ENCODE results near the gene RABGAP1.
A peak's percentile ranks its signal among the peaks of the same experiment; 100 is the strongest.

The RABGAP1 gene

DNA sequence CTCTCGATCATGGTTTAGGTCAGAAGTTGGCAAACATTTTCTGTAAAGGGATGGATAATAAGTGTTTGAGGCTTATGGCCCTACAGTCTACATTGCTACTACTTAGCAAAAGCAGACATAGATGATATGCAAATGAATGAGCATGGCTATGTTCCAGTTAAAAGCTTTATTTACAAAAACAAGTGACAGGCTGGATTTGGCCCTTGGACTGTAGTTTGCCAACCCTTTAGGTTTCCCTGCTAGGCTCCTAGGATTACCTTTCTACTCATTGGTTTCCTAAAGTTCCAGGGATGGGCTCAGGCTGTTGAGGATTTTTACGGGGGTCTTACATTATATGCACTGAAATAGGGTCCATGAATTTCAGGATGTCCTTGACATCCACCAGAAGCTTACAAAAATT is 150.1 kb downstream of the RABGAP1 start:
- H3K4me1 ChIP-seq (ENCODE audit: control insufficient read depth, low read depth, low read length), result no peaks in the 10 kb centered on the region
- H3K27ac ChIP-seq (ENCODE audit: low read length), result no peak overlapping the region

GRCh38 chr9:123091459-123091858 is 150.6 kb downstream of the RABGAP1 start:
- Histone ChIP-seq H3K4me3 (ENCODE audit: low read length) (no peak overlapping the region), H3K27ac (ENCODE audit: low read length) (no peak overlapping the region), H3K36me3 (ENCODE audit: control insufficient read depth, low read depth, low read length) (peaks cover 42% of the 10 kb centered on the region), H3K9me3 (ENCODE audit: control insufficient read depth, low read depth, low read length) (no peaks in the 10 kb centered on the region), H3K9ac (ENCODE audit: low read length) (no peak overlapping the region), H3K27me3 (ENCODE audit: control insufficient read depth, insufficient read depth, low read length) (no peaks in the 10 kb centered on the region), H3K4me1 (ENCODE audit: control insufficient read depth, low read depth, low read length) (no peaks in the 10 kb centered on the region)

More for the DNA sequence above, 150.1 kb downstream of the RABGAP1 start:
- Histone ChIP-seq H3K27me3 (ENCODE audit: control insufficient read depth, insufficient read depth, low read length) (no peaks in the 10 kb centered on the region), H3K9me3 (ENCODE audit: control insufficient read depth, low read depth, low read length) (no peaks in the 10 kb centered on the region), H3K36me3 (ENCODE audit: control insufficient read depth, low read depth, low read length) (peaks cover 42% of the 10 kb centered on the region), H3K4me3 (ENCODE audit: low read length) (no peak overlapping the region), H3K9ac (ENCODE audit: low read length) (no peak overlapping the region)

DNA sequence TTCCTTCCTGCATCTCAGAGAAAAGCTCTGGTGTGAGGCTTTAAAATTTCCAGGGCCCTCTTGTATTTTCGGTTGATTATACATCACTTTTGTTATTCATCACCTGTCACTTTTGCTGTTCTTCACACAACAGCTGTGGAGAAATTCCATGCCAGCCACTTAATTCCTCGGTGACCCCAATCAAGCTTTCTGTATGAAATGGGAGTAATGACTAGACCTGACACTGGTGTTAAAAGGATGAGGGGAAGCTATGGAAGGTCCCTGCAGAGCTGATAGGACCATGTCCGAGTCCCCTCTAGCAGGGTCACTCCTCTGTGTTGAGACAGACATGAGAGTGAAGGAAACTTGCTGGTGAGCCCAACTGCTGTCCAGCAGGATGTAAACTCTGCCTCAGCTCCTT is 152.3 kb downstream of the RABGAP1 start:
- Histone ChIP-seq H3K27me3 (ENCODE audit: control insufficient read depth, insufficient read depth, low read length) (no peaks in the 10 kb centered on the region), H3K4me1 (ENCODE audit: control insufficient read depth, low read depth, low read length) (peaks cover 14% of the 10 kb centered on the region), H3K36me3 (ENCODE audit: control insufficient read depth, low read depth, low read length) (peaks cover 44% of the 10 kb centered on the region), H3K4me3 (ENCODE audit: low read length) (no peak overlapping the region), H3K9me3 (ENCODE audit: control insufficient read depth, low read depth, low read length) (no peaks in the 10 kb centered on the region), H3K9ac (ENCODE audit: low read length) (no peak overlapping the region), H3K27ac (ENCODE audit: low read length) (no peak overlapping the region)

GRCh38 chr9:123096987-123097386 is 156.2 kb downstream of the RABGAP1 start:
- Histone ChIP-seq H3K9me3 (ENCODE audit: control insufficient read depth, low read depth, low read length) (no peaks in the 10 kb centered on the region), H3K27ac (ENCODE audit: low read length) (no peak overlapping the region), H3K36me3 (ENCODE audit: control insufficient read depth, low read depth, low read length) (peaks cover 47% of the 10 kb centered on the region)

DNA sequence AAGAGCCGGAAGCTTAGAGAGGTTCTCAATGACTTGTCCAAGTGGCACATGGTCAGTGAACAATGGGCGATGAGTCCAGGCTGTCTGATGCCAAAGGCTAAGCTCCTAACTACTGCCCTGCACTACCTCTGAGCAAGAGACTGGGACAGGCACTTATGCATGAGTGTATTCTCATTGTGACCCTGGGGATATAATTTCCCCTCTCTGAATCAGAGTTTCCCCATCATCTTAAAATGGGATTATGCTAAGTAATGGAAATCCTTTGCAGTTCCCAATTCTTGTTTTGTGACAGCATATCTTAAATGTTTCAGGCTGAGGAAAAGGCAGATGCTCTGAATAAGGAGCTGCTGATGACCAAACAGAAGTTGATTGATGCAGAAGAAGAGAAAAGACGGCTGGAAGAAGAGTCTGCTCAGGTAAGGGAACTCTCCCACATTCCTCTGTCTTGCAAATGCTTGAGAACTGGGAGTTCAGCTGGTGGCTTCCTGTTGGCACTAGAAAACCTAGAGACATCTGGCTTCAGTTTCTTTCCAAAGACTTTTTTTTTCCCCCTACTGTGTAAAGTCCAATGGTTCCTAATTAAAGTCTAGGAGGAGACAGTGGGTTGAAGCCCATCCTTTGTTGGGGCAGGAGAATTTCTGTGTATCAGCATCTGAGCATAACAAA is 156.7 kb downstream of the RABGAP1 start:
- peaks cover 44% of the 10 kb centered on the region for H3K36me3 ChIP-seq (ENCODE audit: control insufficient read depth, low read depth, low read length)

More at GRCh38 chr9:123096987-123097386, 156.2 kb downstream of the RABGAP1 start:
- H3K4me1 ChIP-seq (ENCODE audit: control insufficient read depth, low read depth, low read length), result peaks cover 27% of the 10 kb centered on the region
- H3K27me3 ChIP-seq (ENCODE audit: control insufficient read depth, insufficient read depth, low read length), result no peaks in the 10 kb centered on the region
- H3K4me3 ChIP-seq (ENCODE audit: low read length), result no peak overlapping the region
- no peak overlapping the region for H3K9ac ChIP-seq (ENCODE audit: low read length)

GRCh38 chr9:123098096-123098459 is 157.3 kb downstream of the RABGAP1 start:
- H3K9me3 ChIP-seq (ENCODE audit: control insufficient read depth, low read depth, low read length), result no peaks in the 10 kb centered on the region
- H3K36me3 ChIP-seq (ENCODE audit: control insufficient read depth, low read depth, low read length), result peaks cover 45% of the 10 kb centered on the region
- peak overlapping the region; percentile 10 for H3K4me3 ChIP-seq (ENCODE audit: low read length)
- no peak overlapping the region for H3K27ac ChIP-seq (ENCODE audit: low read length)
- H3K27me3 ChIP-seq (ENCODE audit: control insufficient read depth, insufficient read depth, low read length), result no peaks in the 10 kb centered on the region
- H3K9ac ChIP-seq (ENCODE audit: low read length), result no peak overlapping the region
- H3K4me1 ChIP-seq (ENCODE audit: control insufficient read depth, low read depth, low read length), result peaks cover 38% of the 10 kb centered on the region

More for the DNA sequence above, 156.7 kb downstream of the RABGAP1 start:
- Histone ChIP-seq H3K9me3 (ENCODE audit: control insufficient read depth, low read depth, low read length) (no peaks in the 10 kb centered on the region), H3K4me1 (ENCODE audit: control insufficient read depth, low read depth, low read length) (peaks cover 33% of the 10 kb centered on the region), H3K9ac (ENCODE audit: low read length) (no peak overlapping the region), H3K27ac (ENCODE audit: low read length) (no peak overlapping the region), H3K4me3 (ENCODE audit: low read length) (peak overlapping the region; percentile 10), H3K27me3 (ENCODE audit: control insufficient read depth, insufficient read depth, low read length) (no peaks in the 10 kb centered on the region)

- Histone ChIP-seq H3K4me3 (ENCODE audit: low read length) (no peak overlapping the region), H3K27me3 (ENCODE audit: control insufficient read depth, insufficient read depth, low read length) (no peaks in the 10 kb centered on the region), H3K4me1 (ENCODE audit: control insufficient read depth, low read depth, low read length) (peaks cover 40% of the 10 kb centered on the region), H3K36me3 (ENCODE audit: control insufficient read depth, low read depth, low read length) (peaks cover 41% of the 10 kb centered on the region), H3K9me3 (ENCODE audit: control insufficient read depth, low read depth, low read length) (no peaks in the 10 kb centered on the region), H3K27ac (ENCODE audit: low read length) (no peak overlapping the region), H3K9ac (ENCODE audit: low read length) (no peak overlapping the region)
Measured at GRCh38 chr9:123099042-123099441, 158.2 kb downstream of the RABGAP1 start.

GRCh38 chr9:123099548-123099947 is 158.7 kb downstream of the RABGAP1 start:
- H3K4me1 ChIP-seq (ENCODE audit: control insufficient read depth, low read depth, low read length), result peaks cover 40% of the 10 kb centered on the region

GRCh38 chr9:123102375-123103113 is 161.7 kb downstream of the RABGAP1 start:
- Histone ChIP-seq H3K9ac (ENCODE audit: low read length) (no peak overlapping the region), H3K27me3 (ENCODE audit: control insufficient read depth, insufficient read depth, low read length) (no peaks in the 10 kb centered on the region), H3K4me3 (ENCODE audit: low read length) (no peak overlapping the region), H3K36me3 (ENCODE audit: control insufficient read depth, low read depth, low read length) (peaks cover 45% of the 10 kb centered on the region), H3K27ac (ENCODE audit: low read length) (peak overlapping the region; percentile 68), H3K4me1 (ENCODE audit: control insufficient read depth, low read depth, low read length) (peaks cover 32% of the 10 kb centered on the region), H3K9me3 (ENCODE audit: control insufficient read depth, low read depth, low read length) (no peaks in the 10 kb centered on the region)

More at GRCh38 chr9:123099548-123099947, 158.7 kb downstream of the RABGAP1 start:
- Histone ChIP-seq H3K27me3 (ENCODE audit: control insufficient read depth, insufficient read depth, low read length) (no peaks in the 10 kb centered on the region), H3K4me3 (ENCODE audit: low read length) (no peak overlapping the region), H3K9ac (ENCODE audit: low read length) (no peak overlapping the region), H3K36me3 (ENCODE audit: control insufficient read depth, low read depth, low read length) (peaks cover 42% of the 10 kb centered on the region), H3K9me3 (ENCODE audit: control insufficient read depth, low read depth, low read length) (no peaks in the 10 kb centered on the region), H3K27ac (ENCODE audit: low read length) (no peak overlapping the region)

- Histone ChIP-seq H3K36me3 (ENCODE audit: control insufficient read depth, low read depth, low read length) (peaks cover 43% of the 10 kb centered on the region), H3K4me1 (ENCODE audit: control insufficient read depth, low read depth, low read length) (peaks cover 15% of the 10 kb centered on the region), H3K4me3 (ENCODE audit: low read length) (no peak overlapping the region)
Measured at GRCh38 chr9:123104807-123105206, 164.0 kb downstream of the RABGAP1 start.

GRCh38 chr9:123105490-123105889 is 164.7 kb downstream of the RABGAP1 start:
- Histone ChIP-seq H3K27me3 (ENCODE audit: control insufficient read depth, insufficient read depth, low read length) (no peaks in the 10 kb centered on the region), H3K4me1 (ENCODE audit: control insufficient read depth, low read depth, low read length) (peaks cover 15% of the 10 kb centered on the region), H3K36me3 (ENCODE audit: control insufficient read depth, low read depth, low read length) (peaks cover 44% of the 10 kb centered on the region), H3K4me3 (ENCODE audit: low read length) (no peak overlapping the region), H3K27ac (ENCODE audit: low read length) (no peak overlapping the region), H3K9me3 (ENCODE audit: control insufficient read depth, low read depth, low read length) (no peaks in the 10 kb centered on the region), H3K9ac (ENCODE audit: low read length) (no peak overlapping the region)

More at GRCh38 chr9:123104807-123105206, 164.0 kb downstream of the RABGAP1 start:
- H3K9ac ChIP-seq (ENCODE audit: low read length), result no peak overlapping the region
- no peak overlapping the region for H3K27ac ChIP-seq (ENCODE audit: low read length)
- no peaks in the 10 kb centered on the region for H3K9me3 ChIP-seq (ENCODE audit: control insufficient read depth, low read depth, low read length)
- H3K27me3 ChIP-seq (ENCODE audit: control insufficient read depth, insufficient read depth, low read length), result no peaks in the 10 kb centered on the region

Data from iPS-18a (cell line).